IMR-90 (cell line): ENCODE data around the gene MROH2A. TPM values are rescaled to one million over a fixed set of nuclear protein-coding genes. Genes with fewer than 3 reads are reported as not detected.

ENCODE experiments used
- ATAC-seq: fragments of 200-7000 bp; cut with Tn5 transposase; 2 replicates; pipeline ENCODE4 v1.9.1; 2020; ENCODE audit warnings: low read depth, mild to moderate bottlenecking, moderate library complexity
- BruUV-seq: library from RNA; stranded (reverse); fragments of 400-500 nt; replicated peaks from 2 replicates; lab custom pipeline; 2021; lab: Mats Ljungman, UMichigan
- CTCF ChIA-PET: fragments of 300-600 bp; formaldehyde crosslinking; extraction: SDS; loops from one replicate; lab custom pipeline; 2021; ENCODE audit warnings: antibody characterized with exemption; lab: Yijun Ruan, JAX
- POLR2A ChIA-PET: fragments of 300-600 bp; sonication (Branson Sonifier 250); formaldehyde crosslinking; loops from one replicate; lab custom pipeline; 2022; ENCODE audit warnings: antibody characterized with exemption; ENCODE audit not compliant: unreplicated experiment; lab: Charles Lee
- DNase-seq: peaks from one replicate; pipeline ENCODE4 v3.0.0; 2013
- H2AFZ ChIP-seq: replicated peaks from 2 replicates; pipeline ENCODE3; 2013; ENCODE audit warnings: low read length, mild to moderate bottlenecking; ENCODE audit not compliant: poor library complexity
- H2AK5ac ChIP-seq: 2 replicates; pipeline ENCODE4 v1.6.1; 2013; ENCODE audit warnings: low read depth, low read length, inconsistent platforms
- H2AK9ac ChIP-seq: replicated peaks from 2 replicates; pipeline ENCODE3; 2013; ENCODE audit warnings: mild to moderate bottlenecking, low read depth, low read length, moderate library complexity; ENCODE audit not compliant: poor library complexity
- H2BK120ac ChIP-seq: 2 replicates; pipeline ENCODE4 v1.6.1; 2013; ENCODE audit warnings: low read depth, low read length, inconsistent platforms
- H2BK15ac ChIP-seq: 3 replicates; pipeline ENCODE4 v1.6.1; 2013; ENCODE audit warnings: low read depth, low read length, inconsistent platforms
- H2BK20ac ChIP-seq: 2 replicates; pipeline ENCODE4 v1.6.1; 2013; ENCODE audit warnings: low read depth, mild to moderate bottlenecking, inconsistent platforms, low read length, moderate library complexity
- H2BK5ac ChIP-seq: 2 replicates; pipeline ENCODE4 v1.6.1; 2013; ENCODE audit warnings: mild to moderate bottlenecking, low read depth, low read length, inconsistent platforms; ENCODE audit not compliant: poor library complexity, severe bottlenecking
- H3K14ac ChIP-seq: replicated peaks from 2 replicates; pipeline ENCODE4 v1.6.1; 2013; ENCODE audit warnings: low read depth, low read length, inconsistent platforms
- H3K18ac ChIP-seq: 2 replicates; pipeline ENCODE4 v1.6.1; 2013; ENCODE audit warnings: low read depth, low read length, control low read depth
- H3K23ac ChIP-seq: 2 replicates; pipeline ENCODE4 v1.6.1; 2013; ENCODE audit warnings: low read depth, low read length, inconsistent platforms
- H3K27ac ChIP-seq: 2 replicates; pipeline ENCODE4 v1.5.1; 2013; ENCODE audit warnings: mild to moderate bottlenecking, control low read depth, low read length; ENCODE audit not compliant: insufficient read depth
- H3K27me3 ChIP-seq: 2 replicates; pipeline ENCODE4 v1.6.1; 2013; ENCODE audit warnings: low read length; ENCODE audit not compliant: control insufficient read depth, insufficient read depth
- H3K36me3 ChIP-seq: 2 replicates; pipeline ENCODE4 v1.6.1; 2013; ENCODE audit warnings: low read length, mixed read lengths; ENCODE audit not compliant: control insufficient read depth, insufficient read depth
- H3K4ac ChIP-seq: 2 replicates; pipeline ENCODE4 v1.6.1; 2013; ENCODE audit warnings: low read depth, low read length, inconsistent platforms
- H3K4me1 ChIP-seq: 2 replicates; pipeline ENCODE4 v1.6.1; 2013; ENCODE audit warnings: low read length, mixed read lengths; ENCODE audit not compliant: control insufficient read depth, insufficient read depth
- H3K4me2 ChIP-seq: 2 replicates; pipeline ENCODE4 v1.6.1; 2013; ENCODE audit warnings: low read depth, mild to moderate bottlenecking, control low read depth, low read length, moderate library complexity
- H3K4me3 ChIP-seq: 2 replicates; pipeline ENCODE4 v1.5.1; 2013; ENCODE audit warnings: low read depth, mild to moderate bottlenecking, control low read depth, low read length, moderate library complexity; ENCODE audit not compliant: insufficient read depth
- H3K56ac ChIP-seq: 2 replicates; pipeline ENCODE4 v1.6.1; 2013; ENCODE audit warnings: low read length, inconsistent platforms; ENCODE audit not compliant: insufficient read depth; ENCODE audit errors: extremely low read depth
- H3K79me1 ChIP-seq, 2 experiments: 2 replicates each; pipeline ENCODE4 v1.6.1; 2013; ENCODE audit warnings: low read length in 2 of 2, inconsistent platforms in 1 of 2, low read depth in 1 of 2
- H3K9ac ChIP-seq: 2 replicates; pipeline ENCODE4 v1.6.1; 2013; ENCODE audit warnings: low read depth, low read length, control low read depth
- H3K9me1 ChIP-seq: 2 replicates; pipeline ENCODE4 v1.6.1; 2013; ENCODE audit warnings: low read length, inconsistent platforms; ENCODE audit not compliant: insufficient read depth
- H3K9me3 ChIP-seq: 2 replicates; pipeline ENCODE4 v1.6.1; 2013; ENCODE audit warnings: low read length; ENCODE audit not compliant: control insufficient read depth, insufficient read depth
- H4K20me1 ChIP-seq: 2 replicates; pipeline ENCODE4 v1.6.1; 2013; ENCODE audit warnings: low read length, inconsistent platforms; ENCODE audit not compliant: insufficient read depth
- H4K5ac ChIP-seq: 2 replicates; pipeline ENCODE4 v1.6.1; 2013; ENCODE audit warnings: mild to moderate bottlenecking, low read depth, low read length, control low read depth
- H4K8ac ChIP-seq, 2 experiments: 2 replicates each; pipeline ENCODE4 v1.6.1; 2013; ENCODE audit warnings: low read depth in 2 of 2, low read length in 2 of 2, control low read depth in 1 of 2, inconsistent platforms in 1 of 2
- H4K91ac ChIP-seq: 2 replicates; pipeline ENCODE4 v1.6.1; 2013; ENCODE audit warnings: low read depth, low read length, inconsistent platforms; ENCODE audit not compliant: insufficient read depth
- FOS ChIP-seq: fragments of 150-350 bp; IDR thresholded peaks from 2 replicates; pipeline ENCODE4 v1.6.1; 2016; ENCODE audit warnings: low read depth, low read length
- MXI1 ChIP-seq: IDR thresholded peaks from 2 replicates; pipeline ENCODE4 v1.6.1; 2012; ENCODE audit warnings: low read depth, mild to moderate bottlenecking, low read length, moderate library complexity, borderline replicate concordance
- POLR2A ChIP-seq: IDR thresholded peaks from 2 replicates; pipeline ENCODE4 v1.6.1; 2012; ENCODE audit warnings: mild to moderate bottlenecking, low read depth, low read length
- WGBS, 2 experiments: methylation state at CpG; one replicate each; pipeline versions ENCODE4 v1.1.5 to v1.1.7; 2013; ENCODE audit warnings: missing lambda C conversion rate in 2 of 2; ENCODE audit not compliant: insufficient read length in 1 of 2; ENCODE audit errors: extremely low coverage in 2 of 2; 5-methylcytosine and 5-hydroxymethylcytosine counted together
- dilution Hi-C: fragments of 300-500 bp; cut with HindIII; formaldehyde crosslinking; loops from one replicate; pipeline ENCODE4 v1.14.3; 2018; ENCODE audit warnings: low sequenced_read_pairs; ENCODE audit not compliant: unreplicated experiment
- in situ Hi-C: fragments of 300-500 bp; cut with MboI; formaldehyde crosslinking; loops from 3 replicates; pipeline ENCODE4 v1.14.3; 2019; ENCODE audit warnings: low sequenced_read_pairs, inconsistent platforms, mixed read lengths
- intact Hi-C: fragments of 100-400 bp; cut with micrococcal nuclease; formaldehyde crosslinking; loops from 2 replicates; pipeline ENCODE4 v1.10.0; 2022
- polyA plus RNA-seq, 3 experiments: library from polyadenylated mRNA; depleted of rRNA; stranded (reverse); fragments of >200 nt; gene quantifications; 2 replicates each; pipeline ENCODE4 v1.2.3, GENCODE V29; 2012; ENCODE audit warnings: low replicate concordance in 1 of 3
- total RNA-seq: library from RNA; depleted of rRNA; stranded (reverse); fragments of >200 nt; gene quantifications from 2 replicates; pipeline ENCODE4 v1.2.3, GENCODE V29; 2012
- TF ChIP-seq, protein P1 (sequence below): conservative IDR thresholded peaks from 2 replicates; pipeline ENCODE4 v1.5.1; 2012; ENCODE audit warnings: mild to moderate bottlenecking, low read depth, low read length, improper control_type of control experiment

Gene MROH2A
- total and polyA plus RNA-seq, 2 of the 4 experiments (the other 2 are of a cell fraction), result not detected

DNA sequence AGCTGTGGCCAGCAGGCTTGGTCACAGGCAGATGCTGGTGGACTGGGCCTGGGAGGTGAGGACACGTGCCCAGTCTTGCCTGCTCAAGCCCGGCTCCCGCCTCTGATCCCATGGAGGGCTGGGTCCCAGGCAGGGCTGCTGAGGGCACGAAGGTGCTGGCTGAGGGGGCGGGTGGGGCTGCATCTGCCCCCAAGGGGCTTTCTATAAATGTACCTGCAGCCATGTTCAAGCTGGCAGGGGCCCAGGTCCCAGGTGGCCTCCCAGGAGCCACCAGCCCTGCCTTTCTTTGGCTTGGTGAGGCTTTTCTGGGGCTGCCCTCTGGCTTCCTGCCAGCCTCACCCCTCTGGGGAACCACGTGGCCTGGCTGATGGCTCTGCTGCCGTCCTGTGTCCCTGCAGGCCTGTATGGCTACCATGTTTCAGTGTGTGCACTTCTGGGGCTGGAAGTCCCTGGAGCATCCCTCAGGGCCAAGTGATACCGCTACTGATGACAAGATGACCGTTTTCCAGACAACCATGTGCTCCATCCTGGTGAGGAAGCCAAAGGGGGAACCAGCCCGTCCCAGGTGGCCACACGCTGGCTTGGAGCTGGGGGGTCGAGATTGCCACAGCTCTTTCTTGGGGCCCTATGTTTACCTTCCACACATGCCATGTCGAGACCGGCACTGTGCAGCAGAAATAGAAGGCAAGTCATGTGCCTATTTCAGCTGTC lies 53.0 kb downstream of the MROH2A start:
- POLR2A ChIA-PET, result no interaction called here

More for the DNA sequence above, 53.0 kb downstream of the MROH2A start:
- Histone ChIP-seq H3K56ac (no peak overlapping the region), H4K91ac (no peak overlapping the region), H2AFZ (peak overlapping the region; percentile 37), H3K4me1 (peaks cover 3% of the 10 kb centered on the region), H3K18ac (no peak overlapping the region), H3K9me3 (no peaks in the 10 kb centered on the region), H3K9me1 (no peaks in the 10 kb centered on the region), H3K27me3 (no peaks in the 10 kb centered on the region), H2AK9ac (no peak overlapping the region), H3K36me3 (no peaks in the 10 kb centered on the region; the same call in 1 of the 2 replicates), H3K27ac (no peak overlapping the region), H3K14ac (no peak overlapping the region), H3K79me1 (peaks cover 8 to 26% of the 10 kb centered on the region in 2 experiments), H2BK15ac (no peak overlapping the region), H3K4me2 (no peak overlapping the region), H3K23ac (no peak overlapping the region), H4K5ac (no peak overlapping the region), H2BK120ac (no peak overlapping the region), H2BK5ac (no peak overlapping the region), H2BK20ac (no peak overlapping the region), H3K4ac (no peak overlapping the region), H4K20me1 (no peaks in the 10 kb centered on the region), H3K9ac (no peak overlapping the region), H3K4me3 (no peak overlapping the region), H4K8ac (no peak overlapping the region), H2AK5ac (no peak overlapping the region)
- TF ChIP-seq POLR2A (no peak), MXI1 (no peak), FOS (no peak)
- TF ChIP-seq, protein P1, sequence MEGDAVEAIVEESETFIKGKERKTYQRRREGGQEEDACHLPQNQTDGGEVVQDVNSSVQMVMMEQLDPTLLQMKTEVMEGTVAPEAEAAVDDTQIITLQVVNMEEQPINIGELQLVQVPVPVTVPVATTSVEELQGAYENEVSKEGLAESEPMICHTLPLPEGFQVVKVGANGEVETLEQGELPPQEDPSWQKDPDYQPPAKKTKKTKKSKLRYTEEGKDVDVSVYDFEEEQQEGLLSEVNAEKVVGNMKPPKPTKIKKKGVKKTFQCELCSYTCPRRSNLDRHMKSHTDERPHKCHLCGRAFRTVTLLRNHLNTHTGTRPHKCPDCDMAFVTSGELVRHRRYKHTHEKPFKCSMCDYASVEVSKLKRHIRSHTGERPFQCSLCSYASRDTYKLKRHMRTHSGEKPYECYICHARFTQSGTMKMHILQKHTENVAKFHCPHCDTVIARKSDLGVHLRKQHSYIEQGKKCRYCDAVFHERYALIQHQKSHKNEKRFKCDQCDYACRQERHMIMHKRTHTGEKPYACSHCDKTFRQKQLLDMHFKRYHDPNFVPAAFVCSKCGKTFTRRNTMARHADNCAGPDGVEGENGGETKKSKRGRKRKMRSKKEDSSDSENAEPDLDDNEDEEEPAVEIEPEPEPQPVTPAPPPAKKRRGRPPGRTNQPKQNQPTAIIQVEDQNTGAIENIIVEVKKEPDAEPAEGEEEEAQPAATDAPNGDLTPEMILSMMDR, result no peak
- in situ Hi-C loops (loop anchor here (25.0 kb wide), 1 partner anchor 369 kb away; no protein-coding TSS in a partner anchor), dilution Hi-C loops (no loop called here), intact Hi-C loops (no loop called here)
- no peak for DNase-seq
- 77% methylated on average over 6 of the region's 14 CpGs; no CpG with 5 or more reads in 1 of the 2 experiments for WGBS, 2 experiments
- no TSS peak for BruUV-seq
- CTCF ChIA-PET, result no interaction called here
- no peak for ATAC-seq
